ACC112 (cell line): ENCODE data around the gene KRT33A.

Source experiments
- H2AFZ ChIP-seq: fragments of 200-600 bp; sonication (generic); one replicate; pipeline ENCODE4 v1.6.0; 2017; ENCODE audit warnings: antibody characterized with exemption, low read length; ENCODE audit not compliant: unreplicated experiment
- H3K27ac ChIP-seq: fragments of 200-600 bp; sonication (generic); 2 replicates; pipeline ENCODE4 v1.5.1; 2014; ENCODE audit warnings: low read depth, mild to moderate bottlenecking, antibody characterized with exemption, low read length, moderate library complexity
- H3K27me3 ChIP-seq: fragments of 200-600 bp; sonication (generic); 2 replicates; pipeline ENCODE4 v1.6.1; 2014; ENCODE audit warnings: mild to moderate bottlenecking, antibody characterized with exemption, low read length, moderate library complexity, mixed read lengths; ENCODE audit not compliant: insufficient read depth
- H3K36me3 ChIP-seq: fragments of 200-600 bp; sonication (generic); 2 replicates; pipeline ENCODE4 v1.6.1; 2016; ENCODE audit warnings: mild to moderate bottlenecking, antibody characterized with exemption, low read length, moderate library complexity, mixed read lengths; ENCODE audit not compliant: insufficient read depth
- H3K4me1 ChIP-seq: fragments of 200-600 bp; sonication (generic); one replicate; pipeline ENCODE4 v1.6.1; 2016; ENCODE audit warnings: low read length, mixed read lengths; ENCODE audit not compliant: insufficient read depth, unreplicated experiment, control insufficient read depth
- H3K4me3 ChIP-seq: fragments of 200-600 bp; sonication (generic); 2 replicates; pipeline ENCODE4 v1.5.1; 2014; ENCODE audit warnings: mild to moderate bottlenecking, low read depth, low read length
- H3K79me2 ChIP-seq: fragments of 200-600 bp; sonication (generic); one replicate; pipeline ENCODE4 v1.6.0; 2016; ENCODE audit warnings: low read length; ENCODE audit not compliant: control insufficient read depth, unreplicated experiment, insufficient read depth

KRT33A gene

GRCh38 chr17:41329279-41329948, 21.2 kb downstream of the KRT33A start:
- no peaks in the 10 kb centered on the region for H3K79me2 ChIP-seq
- no peaks in the 10 kb centered on the region for H3K4me1 ChIP-seq
- H3K36me3 ChIP-seq: no peaks in the 10 kb centered on the region
- H3K27ac ChIP-seq: no peak overlapping the region
- no peaks in the 10 kb centered on the region for H3K27me3 ChIP-seq
- no peak overlapping the region for H3K4me3 ChIP-seq
- H2AFZ ChIP-seq: no peak overlapping the region

- H3K4me1 ChIP-seq: no peaks in the 10 kb centered on the region
- no peak overlapping the region for H3K27ac ChIP-seq
- H3K79me2 ChIP-seq: no peaks in the 10 kb centered on the region
- H2AFZ ChIP-seq: no peak overlapping the region
- no peaks in the 10 kb centered on the region for H3K36me3 ChIP-seq
- H3K27me3 ChIP-seq: no peaks in the 10 kb centered on the region
- no peak overlapping the region for H3K4me3 ChIP-seq
Observed at GRCh38 chr17:41328207-41328606, 22.4 kb downstream of the KRT33A start.

GRCh38 chr17:41327411-41328120, 23.1 kb downstream of the KRT33A start:
- H3K27me3 ChIP-seq: no peaks in the 10 kb centered on the region
- H3K4me1 ChIP-seq: no peaks in the 10 kb centered on the region
- H2AFZ ChIP-seq: no peak overlapping the region
- no peaks in the 10 kb centered on the region for H3K79me2 ChIP-seq
- H3K36me3 ChIP-seq: no peaks in the 10 kb centered on the region
- H3K27ac ChIP-seq: no peak overlapping the region
- H3K4me3 ChIP-seq: no peak overlapping the region

- H3K27ac ChIP-seq: no peak overlapping the region
- H3K4me1 ChIP-seq: no peaks in the 10 kb centered on the region
- H2AFZ ChIP-seq: no peak overlapping the region
- no peaks in the 10 kb centered on the region for H3K36me3 ChIP-seq
- no peaks in the 10 kb centered on the region for H3K79me2 ChIP-seq
- no peaks in the 10 kb centered on the region for H3K27me3 ChIP-seq
- no peak overlapping the region for H3K4me3 ChIP-seq
Observed at GRCh38 chr17:41326173-41327145, 24.2 kb downstream of the KRT33A start.

- H3K27ac ChIP-seq: no peak overlapping the region
- H3K4me1 ChIP-seq: no peaks in the 10 kb centered on the region
- no peak overlapping the region for H2AFZ ChIP-seq
- no peaks in the 10 kb centered on the region for H3K27me3 ChIP-seq
- H3K4me3 ChIP-seq: no peak overlapping the region
- H3K79me2 ChIP-seq: no peaks in the 10 kb centered on the region
- H3K36me3 ChIP-seq: no peaks in the 10 kb centered on the region
Observed at GRCh38 chr17:41325611-41326010, 25.0 kb downstream of the KRT33A start.

GRCh38 chr17:41325126-41325525, 25.5 kb downstream of the KRT33A start:
- Histone ChIP-seq H3K79me2 (no peaks in the 10 kb centered on the region), H3K36me3 (no peaks in the 10 kb centered on the region), H3K4me1 (no peaks in the 10 kb centered on the region), H3K27ac (no peak overlapping the region), H2AFZ (no peak overlapping the region), H3K27me3 (no peaks in the 10 kb centered on the region), H3K4me3 (no peak overlapping the region)

GRCh38 chr17:41324180-41325075, 26.2 kb downstream of the KRT33A start:
- Histone ChIP-seq H3K27ac (no peak overlapping the region), H3K4me1 (no peaks in the 10 kb centered on the region), H3K79me2 (no peaks in the 10 kb centered on the region), H3K27me3 (no peaks in the 10 kb centered on the region), H3K36me3 (no peaks in the 10 kb centered on the region), H2AFZ (no peak overlapping the region), H3K4me3 (no peak overlapping the region)

GRCh38 chr17:41322903-41323895, 27.4 kb downstream of the KRT33A start:
- Histone ChIP-seq H3K4me3 (no peak overlapping the region), H2AFZ (no peak overlapping the region), H3K27ac (no peak overlapping the region), H3K27me3 (no peaks in the 10 kb centered on the region), H3K36me3 (no peaks in the 10 kb centered on the region), H3K79me2 (no peaks in the 10 kb centered on the region), H3K4me1 (no peaks in the 10 kb centered on the region)

- Histone ChIP-seq H3K4me1 (no peaks in the 10 kb centered on the region), H3K27ac (no peak overlapping the region)
Observed at GRCh38 chr17:41322094-41322902, 28.3 kb downstream of the KRT33A start.

More at GRCh38 chr17:41322094-41322902, 28.3 kb downstream of the KRT33A start:
- no peak overlapping the region for H2AFZ ChIP-seq
- H3K36me3 ChIP-seq: no peaks in the 10 kb centered on the region
- H3K79me2 ChIP-seq: no peaks in the 10 kb centered on the region
- H3K27me3 ChIP-seq: no peaks in the 10 kb centered on the region
- H3K4me3 ChIP-seq: no peak overlapping the region
